Hematopoietic multipotent progenitor cell treated with erythropoietin and hydrocortisone succinate and interleukin-3 and kit ligand, for 4 days (in vitro differentiated cells): ENCODE data around the gene VIPR2.
"Not testable (repeated sequence)": the region's sequence is repeated elsewhere in the genome, so short reads cannot be mapped to it uniquely, and the experiment has no call there.

Experiments used
- DNase-seq: peaks from one replicate; pipeline ENCODE4 v3.0.0-alpha.2; 2015

The VIPR2 gene

DNA sequence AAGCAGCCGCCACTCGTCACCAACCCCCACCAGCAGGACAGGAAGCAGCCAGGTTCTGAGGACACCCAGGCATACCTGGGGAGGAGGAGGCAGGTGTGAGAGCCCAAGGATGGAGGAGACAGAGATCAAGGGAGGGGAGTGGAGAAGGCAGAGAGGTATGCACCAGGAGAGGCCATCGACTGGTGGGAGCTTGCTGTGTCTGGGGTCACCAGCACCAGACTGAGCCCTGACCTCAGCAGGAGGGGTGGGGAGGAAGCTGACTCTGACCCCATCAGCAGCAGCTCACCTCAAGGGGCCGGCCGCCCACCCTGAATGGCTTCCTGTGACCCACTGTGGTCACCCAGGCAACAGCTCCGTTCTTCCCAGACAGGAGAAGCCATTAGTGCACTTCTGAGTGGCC is 7.8 kb downstream of the VIPR2 start:
- no peak for DNase-seq

DNA sequence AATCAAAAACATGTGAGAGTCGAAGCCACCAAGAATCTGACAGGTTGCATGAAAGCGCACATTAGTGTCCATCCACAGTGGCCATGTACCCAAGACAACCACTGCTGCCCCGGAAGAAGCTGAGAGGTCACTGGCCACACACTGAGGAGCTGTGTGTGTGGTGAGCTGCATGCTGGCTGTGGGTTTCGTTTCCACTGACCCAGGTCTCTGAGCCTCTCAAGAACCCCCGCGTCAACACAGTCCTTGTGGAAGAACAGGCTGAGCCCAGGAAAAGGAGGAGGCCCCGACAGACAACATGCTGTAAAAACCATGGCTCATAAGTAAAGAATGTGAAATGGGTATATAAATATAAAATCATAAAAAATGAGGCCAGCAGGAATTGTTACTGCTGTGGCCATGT is 8.2 kb downstream of the VIPR2 start:
- DNase-seq: no peak

DNA sequence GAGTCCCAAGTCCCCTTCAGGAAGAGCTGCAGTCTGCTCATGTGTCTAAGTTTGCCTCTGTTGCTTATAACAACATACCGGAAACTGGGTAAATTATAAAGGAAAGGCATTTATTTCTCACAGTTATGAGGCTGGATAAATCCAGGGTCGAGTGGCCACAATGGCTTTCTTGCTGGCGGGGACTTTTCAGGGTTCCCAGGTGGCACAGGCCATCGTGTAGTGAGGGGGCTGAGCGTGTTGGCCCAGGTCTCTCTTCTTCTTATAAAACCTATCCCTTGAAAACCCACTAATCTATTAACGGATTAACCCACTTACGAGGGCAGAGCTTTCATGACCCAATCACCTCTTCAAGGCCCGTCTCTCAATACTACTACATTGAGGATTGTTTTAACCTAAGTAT is 8.7 kb downstream of the VIPR2 start:
- DNase-seq: no peak

GRCh38 chr7:159132670-159133443 is 11.8 kb downstream of the VIPR2 start:
- DNase-seq: not testable (repeated sequence)

DNA sequence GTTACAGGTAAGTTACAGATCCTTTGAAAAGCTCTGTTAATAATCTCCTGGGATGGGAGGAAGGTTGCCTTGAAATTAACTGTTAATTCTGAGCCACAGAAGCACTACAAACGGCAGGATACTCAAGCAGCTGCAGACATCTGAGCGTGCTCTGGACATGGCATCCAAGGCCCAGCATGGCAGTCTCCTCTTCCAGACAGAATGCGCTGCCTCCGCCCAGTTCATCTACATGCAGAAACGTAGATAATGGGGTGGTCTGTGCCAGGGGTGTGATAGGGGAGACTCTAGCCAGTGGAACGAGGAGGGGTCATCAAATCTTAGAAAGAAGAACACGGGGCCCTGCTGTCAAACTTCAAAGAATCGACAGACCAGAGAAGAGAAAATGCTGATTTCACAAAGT is 13.8 kb downstream of the VIPR2 start:
- no peak for DNase-seq

DNA sequence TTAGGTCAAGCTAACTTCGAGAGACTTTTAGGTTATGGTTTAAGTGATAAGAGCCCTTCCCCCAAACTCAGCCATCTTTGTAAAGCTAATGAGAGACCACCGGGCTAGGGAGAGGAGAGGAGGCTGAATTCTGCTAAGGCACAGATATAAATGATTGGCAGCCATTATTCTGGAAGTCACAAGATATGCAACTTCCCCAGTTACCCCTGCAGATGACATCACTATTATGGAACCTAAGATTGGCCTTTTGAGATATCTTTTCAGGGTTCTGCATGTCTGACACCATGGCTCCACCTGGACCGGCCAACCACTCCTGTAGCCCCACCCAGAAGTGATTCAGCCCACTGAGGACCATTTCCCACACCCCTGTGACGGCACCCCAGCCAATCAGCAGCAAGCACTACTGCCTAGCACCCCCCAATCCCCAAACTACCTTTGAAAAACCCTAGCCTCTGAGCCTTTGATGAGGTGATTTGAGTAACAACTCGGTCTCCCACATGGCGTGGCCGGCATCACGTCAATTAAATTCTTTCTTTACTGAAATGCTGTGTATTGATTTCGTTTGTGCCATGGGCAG is 14.4 kb downstream of the VIPR2 start:
- no peak for DNase-seq

DNA sequence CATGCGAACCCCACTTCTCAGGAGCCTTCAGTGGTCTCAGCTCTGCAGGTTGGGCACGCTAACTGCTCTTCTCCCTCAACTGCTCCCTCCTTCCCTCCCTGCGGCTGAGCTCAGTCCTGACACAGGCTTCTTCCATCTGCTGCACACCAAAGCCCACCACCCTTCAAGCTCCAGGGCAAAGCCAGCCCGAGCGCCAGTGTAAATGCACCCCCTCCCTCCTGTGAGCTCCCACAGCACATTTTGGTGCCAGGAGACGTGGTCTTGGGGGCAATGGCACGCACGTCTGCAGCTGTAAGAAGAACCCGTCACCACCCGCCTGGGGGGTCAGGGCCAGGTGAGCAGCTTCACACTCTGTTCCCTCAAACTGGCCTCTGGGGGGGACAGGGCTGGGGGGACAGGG is 15.9 kb downstream of the VIPR2 start:
- DNase-seq: no peak

- DNase-seq: no peak
Observed at GRCh38 chr7:159127691-159128642, 16.7 kb downstream of the VIPR2 start.

- no peak for DNase-seq
Observed at GRCh38 chr7:159126311-159127260, 18.1 kb downstream of the VIPR2 start.

- no peak for DNase-seq
Observed at GRCh38 chr7:159125955-159126270, 18.8 kb downstream of the VIPR2 start.

DNA sequence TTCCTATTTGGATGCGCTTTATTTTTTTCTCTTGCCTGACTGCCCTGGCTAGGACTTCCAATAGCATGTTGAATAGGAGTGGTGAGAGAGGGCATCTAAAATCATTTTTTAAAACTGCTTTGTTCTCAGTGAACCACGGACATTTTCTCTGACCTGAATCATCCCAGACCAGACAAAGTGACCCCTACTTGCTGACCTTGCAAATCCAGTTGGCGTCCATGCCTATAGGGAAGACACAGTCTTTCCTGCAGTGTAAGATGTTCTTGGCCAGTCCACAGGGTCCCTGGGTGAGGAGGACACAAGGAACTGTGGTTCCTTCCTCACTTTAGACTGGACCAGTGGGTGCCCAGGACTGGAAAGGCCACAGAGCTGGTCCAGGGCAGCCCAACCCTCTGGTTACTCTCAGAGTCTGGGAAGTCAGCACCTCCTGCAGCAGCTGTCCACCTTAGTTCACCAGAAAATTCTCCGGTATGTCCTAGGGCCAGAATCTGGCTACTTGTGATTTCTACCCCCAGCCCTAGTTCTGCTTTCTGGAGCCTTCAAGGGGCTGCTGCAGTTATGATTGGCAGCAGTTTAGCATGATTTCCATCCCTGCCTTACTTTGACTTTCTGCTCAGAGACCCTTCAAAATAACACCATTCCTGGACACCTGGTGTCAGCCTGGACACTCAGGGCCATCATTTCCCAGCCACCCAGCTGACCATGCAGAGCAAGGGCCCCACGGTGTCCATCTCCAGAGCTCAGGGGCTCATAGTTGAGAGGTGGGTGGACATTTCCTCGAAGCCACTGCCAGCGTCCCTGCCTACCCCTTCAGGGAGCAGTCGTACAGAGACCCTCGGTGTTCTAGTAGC is 19.3 kb downstream of the VIPR2 start:
- DNase-seq: no peak

DNA sequence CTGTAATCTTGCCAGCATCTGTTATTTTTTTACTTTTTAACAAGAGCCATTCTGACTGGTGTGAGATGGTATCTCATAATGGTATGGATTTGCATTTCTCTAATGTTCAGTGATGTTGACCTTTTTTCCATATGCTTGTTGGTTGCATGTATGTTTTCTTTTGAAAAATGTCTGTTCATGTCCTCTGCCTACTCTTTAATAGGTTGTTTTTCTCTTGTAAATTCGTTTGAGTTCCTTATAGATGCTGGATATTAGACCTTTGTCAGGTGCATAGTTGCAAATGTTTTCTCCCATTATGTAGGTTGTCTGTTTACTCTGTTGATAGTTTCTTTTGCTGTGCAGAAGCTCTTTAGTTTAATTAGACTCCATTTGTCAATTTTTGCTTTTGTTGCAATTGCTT is 20.9 kb downstream of the VIPR2 start:
- not testable (repeated sequence) for DNase-seq

GRCh38 chr7:159123294-159123693 is 21.4 kb downstream of the VIPR2 start:
- not testable (repeated sequence) for DNase-seq

DNA sequence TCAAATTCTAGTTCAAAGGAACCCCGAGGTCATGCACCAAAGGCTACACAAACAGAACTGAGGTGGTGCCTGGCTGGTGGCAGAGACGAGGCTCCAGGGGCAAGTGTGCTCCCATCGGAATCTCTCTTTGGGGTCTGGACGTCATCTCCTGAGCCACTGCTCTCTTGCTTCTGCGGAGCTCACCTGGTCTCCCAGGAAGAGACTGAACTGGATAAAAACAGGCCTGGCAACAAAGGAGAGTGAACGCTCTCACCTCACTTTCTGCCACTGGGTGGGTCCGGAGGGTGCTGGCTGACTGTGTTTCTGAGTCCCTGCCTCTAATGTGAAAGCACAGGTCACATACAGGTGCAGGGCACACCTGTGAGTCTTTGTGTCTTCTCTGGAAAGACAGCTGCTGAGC is 22.4 kb downstream of the VIPR2 start:
- DNase-seq: no peak

DNA sequence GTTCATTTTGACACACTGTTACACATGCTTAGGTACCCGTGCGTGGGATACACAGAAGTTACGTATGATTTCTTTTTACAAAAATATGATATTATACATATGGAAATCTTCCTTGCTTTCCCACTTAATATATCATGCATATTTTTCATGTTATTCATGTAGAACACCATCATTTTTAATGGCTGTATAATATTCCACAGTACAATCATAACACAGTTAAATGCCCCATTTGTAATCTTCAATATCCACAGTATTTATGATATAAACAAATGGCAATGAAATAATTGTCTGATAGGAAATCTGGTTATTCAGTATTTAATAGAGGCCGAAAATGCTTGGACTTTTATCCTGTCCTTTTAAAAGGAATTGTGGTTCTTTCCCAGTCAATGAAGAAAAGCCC is 23.2 kb downstream of the VIPR2 start:
- no peak for DNase-seq

- no peak for DNase-seq
Observed at GRCh38 chr7:159121068-159121467, 23.6 kb downstream of the VIPR2 start.

DNA sequence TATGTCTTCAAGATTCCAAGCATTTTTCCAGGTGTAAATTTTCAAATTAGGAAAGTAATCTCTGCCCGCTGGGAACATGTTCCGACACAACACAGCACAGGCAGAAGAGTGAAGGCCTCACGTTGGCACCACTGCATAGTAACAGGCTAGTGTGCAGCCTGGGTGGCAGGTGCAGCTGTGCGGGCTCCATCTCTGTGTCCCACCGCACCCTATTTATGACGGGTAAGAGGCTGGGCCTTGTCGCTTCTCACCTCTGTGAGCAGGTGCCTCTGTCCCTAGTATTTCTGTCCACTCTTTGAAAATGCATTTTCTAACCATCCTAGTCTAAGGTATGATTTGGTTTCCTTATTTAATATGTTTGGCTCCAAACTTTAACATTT is 24.1 kb downstream of the VIPR2 start:
- DNase-seq: no peak

DNA sequence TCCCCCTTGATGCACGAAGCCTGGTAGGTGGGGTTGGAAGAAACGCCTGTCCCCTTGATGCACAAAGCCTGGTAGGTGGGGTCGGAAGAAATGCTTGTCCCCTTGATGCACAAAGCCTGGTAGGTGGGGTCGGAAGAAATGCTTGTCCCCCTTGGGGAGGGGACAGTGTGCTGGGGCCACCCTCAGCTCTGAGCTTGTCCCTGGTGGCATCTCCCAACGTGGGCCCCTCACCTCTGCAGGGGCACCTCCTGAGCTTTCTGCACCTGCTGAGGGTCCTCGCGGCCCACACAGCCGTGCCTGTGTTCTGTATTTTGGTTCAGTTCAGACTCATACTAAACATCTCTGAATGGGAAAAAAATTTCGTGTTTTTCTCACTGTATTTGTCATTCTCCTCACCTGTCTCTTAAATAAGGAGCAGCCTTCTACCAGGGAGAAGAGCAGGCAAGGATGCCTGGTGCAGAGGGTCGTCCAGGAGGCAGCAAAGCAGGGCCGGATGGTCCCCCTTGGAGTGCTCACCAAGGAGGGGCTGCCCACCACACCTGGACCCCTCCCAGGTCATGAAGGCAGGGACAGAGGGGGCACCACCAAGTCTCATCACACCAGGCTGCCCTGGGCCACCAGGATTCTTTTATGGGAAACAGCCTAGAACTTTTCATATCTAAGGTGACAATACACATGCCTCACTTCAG is 24.7 kb downstream of the VIPR2 start:
- no peak for DNase-seq

- no peak for DNase-seq
Observed at GRCh38 chr7:159119026-159119741, 25.5 kb downstream of the VIPR2 start.

- no peak for DNase-seq
Observed at GRCh38 chr7:159118623-159119022, 26.0 kb downstream of the VIPR2 start.
